HL-60 (cell line): ENCODE results near the gene SAP30.

Source experiments
- DNase-seq, 2 experiments: peaks; one replicate each; pipeline ENCODE4 v3.0.0-alpha.2; 2010 to 2020; ENCODE audit warnings: low read depth in 1 of 2, low spot score in 1 of 2
- H3K27ac ChIP-seq: fragments of 250-450 bp; sonication (Bioruptor Pico); replicated peaks from 2 replicates; pipeline ENCODE4 v1.5.1; 2020; ENCODE audit warnings: mild to moderate bottlenecking, moderate library complexity
- H3K27me3 ChIP-seq: fragments of 250-450 bp; sonication (Bioruptor Pico); 2 replicates; pipeline ENCODE4 v1.5.1; 2021; ENCODE audit warnings: mild to moderate bottlenecking, moderate library complexity; ENCODE audit not compliant: insufficient read depth, poor library complexity, severe bottlenecking
- H3K4me3 ChIP-seq: replicated peaks from 2 replicates; pipeline ENCODE4 v1.5.1; 2011; ENCODE audit warnings: mild to moderate bottlenecking, control low read depth, low read length; ENCODE audit not compliant: insufficient read depth
- CTCF ChIP-seq: IDR thresholded peaks from one replicate; pipeline ENCODE4 v1.5.1; 2011; ENCODE audit warnings: low read length, control low read depth, inconsistent platforms; ENCODE audit not compliant: insufficient read depth
- GABPA ChIP-seq: IDR thresholded peaks from 2 replicates; pipeline ENCODE4 v1.6.1; 2012; ENCODE audit warnings: low read depth
- POLR2AphosphoS5 ChIP-seq: IDR thresholded peaks from 2 replicates; pipeline ENCODE4 v1.6.1; 2012; ENCODE audit warnings: low read depth
- REST ChIP-seq: IDR thresholded peaks from 2 replicates; pipeline ENCODE4 v1.6.1; 2012; ENCODE audit warnings: low read depth; ENCODE audit not compliant: insufficient replicate concordance
- SPI1 ChIP-seq: IDR thresholded peaks from 2 replicates; pipeline ENCODE4 v1.6.1; 2012; ENCODE audit warnings: low read depth, mild to moderate bottlenecking, borderline replicate concordance

SAP30 gene

GRCh38 chr4:173424899-173425805 is 54.4 kb downstream of the SAP30 start:
- H3K27ac ChIP-seq: no peak overlapping the region

GRCh38 chr4:173426064-173426463 is 55.3 kb downstream of the SAP30 start:
- TF ChIP-seq GABPA (no peak), CTCF (no peak), POLR2AphosphoS5 (no peak), REST (no peak), SPI1 (no peak)
- Histone ChIP-seq H3K27me3 (no peaks in the 10 kb centered on the region), H3K27ac (no peak overlapping the region), H3K4me3 (no peak overlapping the region)
- no peak for DNase-seq

More at GRCh38 chr4:173424899-173425805, 54.4 kb downstream of the SAP30 start:
- no peak for DNase-seq
- no peaks in the 10 kb centered on the region for H3K27me3 ChIP-seq
- H3K4me3 ChIP-seq: no peak overlapping the region
- TF ChIP-seq GABPA: no peak
- no peak for TF ChIP-seq CTCF
